GM12892 (cell line): ENCODE results near the gene PDGFRB.

ENCODE experiments used
- POLR2A ChIP-seq: IDR thresholded peaks from 2 replicates; pipeline ENCODE4 v1.6.1; 2011; ENCODE audit warnings: low read depth, low read length, control low read depth
- POLR2AphosphoS5 ChIP-seq: IDR thresholded peaks from 2 replicates; pipeline ENCODE4 v1.6.1; 2011; ENCODE audit warnings: low read depth, low read length, control low read depth

GRCh38 chr5:150142959-150143349 is 12.7 kb downstream of the PDGFRB start:
- TF ChIP-seq POLR2AphosphoS5 (no peak), POLR2A (no peak)
